Measurements from ENCODE around the gene LRP10. TPM values are rescaled to one million over a fixed set of nuclear protein-coding genes. Genes with fewer than 3 reads are reported as not detected.
A peak's percentile ranks its signal among the peaks of the same experiment; 100 is the strongest.

Gene LRP10, protein sequence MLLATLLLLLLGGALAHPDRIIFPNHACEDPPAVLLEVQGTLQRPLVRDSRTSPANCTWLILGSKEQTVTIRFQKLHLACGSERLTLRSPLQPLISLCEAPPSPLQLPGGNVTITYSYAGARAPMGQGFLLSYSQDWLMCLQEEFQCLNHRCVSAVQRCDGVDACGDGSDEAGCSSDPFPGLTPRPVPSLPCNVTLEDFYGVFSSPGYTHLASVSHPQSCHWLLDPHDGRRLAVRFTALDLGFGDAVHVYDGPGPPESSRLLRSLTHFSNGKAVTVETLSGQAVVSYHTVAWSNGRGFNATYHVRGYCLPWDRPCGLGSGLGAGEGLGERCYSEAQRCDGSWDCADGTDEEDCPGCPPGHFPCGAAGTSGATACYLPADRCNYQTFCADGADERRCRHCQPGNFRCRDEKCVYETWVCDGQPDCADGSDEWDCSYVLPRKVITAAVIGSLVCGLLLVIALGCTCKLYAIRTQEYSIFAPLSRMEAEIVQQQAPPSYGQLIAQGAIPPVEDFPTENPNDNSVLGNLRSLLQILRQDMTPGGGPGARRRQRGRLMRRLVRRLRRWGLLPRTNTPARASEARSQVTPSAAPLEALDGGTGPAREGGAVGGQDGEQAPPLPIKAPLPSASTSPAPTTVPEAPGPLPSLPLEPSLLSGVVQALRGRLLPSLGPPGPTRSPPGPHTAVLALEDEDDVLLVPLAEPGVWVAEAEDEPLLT
- total RNA-seq (100 to 1,000 TPM in 1 of 2 donors, 10 to 100 TPM in 1; 55.2 to 148 TPM), polyA plus RNA-seq (100 to 1,000 TPM in 1 of 2 donors, 10 to 100 TPM in 1; 25.7 to 133 TPM)
- long read RNA-seq, donor 1, full-length matches to known transcripts = 14 of 65 reads
- long read RNA-seq, donor 1, partial matches to known transcripts = 35 of 65 reads
- long read RNA-seq, donor 1, other reads (novel, unspliced or antisense) = 16 of 65 reads
- long read RNA-seq, donor 2, full-length matches to known transcripts = 3 of 11 reads
- long read RNA-seq, donor 2, partial matches to known transcripts = 8 of 11 reads
- long read RNA-seq, donor 2, other reads (novel, unspliced or antisense) = 0 of 11 reads
- long read RNA-seq, donor 3, full-length matches to known transcripts = 3 of 23 reads
- long read RNA-seq, donor 3, partial matches to known transcripts = 20 of 23 reads
- long read RNA-seq, donor 3, other reads (novel, unspliced or antisense) = 0 of 23 reads
- long read RNA-seq, donor 4 = 0 reads
- long read RNA-seq, donor 5, full-length matches to known transcripts = 13 of 94 reads
- long read RNA-seq, donor 5, partial matches to known transcripts = 76 of 94 reads
- long read RNA-seq, donor 5, other reads (novel, unspliced or antisense) = 5 of 94 reads

DNA sequence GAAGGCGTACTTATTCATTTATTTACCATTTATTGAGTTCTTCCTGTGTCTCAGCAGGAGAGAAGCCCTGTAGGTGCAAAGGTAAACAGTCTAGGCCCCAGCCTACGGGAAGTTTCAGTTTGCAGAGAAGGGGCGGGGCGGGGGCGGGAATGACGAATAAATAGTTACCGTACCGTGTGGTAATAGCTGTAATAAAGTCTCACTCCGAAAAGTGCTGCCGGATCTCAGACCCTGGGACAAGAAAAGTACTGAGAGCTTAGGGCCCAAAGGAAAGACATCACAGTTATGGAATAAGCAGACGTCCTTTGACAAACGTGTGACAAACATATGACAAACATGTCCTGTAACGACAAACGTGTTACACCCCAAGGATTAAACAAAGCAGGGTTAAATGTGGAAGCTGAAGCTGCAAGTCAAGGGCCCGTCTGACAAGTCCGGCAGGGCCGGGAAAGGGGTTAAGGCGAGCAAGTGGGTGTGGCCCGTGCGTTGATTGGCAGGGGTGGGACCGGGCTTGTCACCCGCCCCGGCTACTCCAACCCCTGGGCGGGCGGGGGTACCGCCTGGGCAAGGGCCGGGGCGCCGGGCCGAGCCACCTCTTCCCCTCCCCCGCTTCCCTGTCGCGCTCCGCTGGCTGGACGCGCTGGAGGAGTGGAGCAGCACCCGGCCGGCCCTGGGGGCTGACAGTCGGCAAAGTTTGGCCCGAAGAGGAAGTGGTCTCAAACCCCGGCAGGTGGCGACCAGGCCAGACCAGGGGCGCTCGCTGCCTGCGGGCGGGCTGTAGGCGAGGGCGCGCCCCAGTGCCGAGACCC lies at the start of gene LRP10:
LRP10 (plus strand) TSS at position 517 of the 809 bp plus-strand sequence. CDS start 564 bp downstream, outside the sequence.
- Histone ChIP-seq H3K9ac (ENCODE audit: insufficient read depth in 1 of 2, low read length in 2 of 2) (peak within 1 kb of the TSS; percentile 68 to 90), H3K9me3 (ENCODE audit: control insufficient read depth in 4 of 4, insufficient read depth in 3 of 4, low read length in 3 of 4) (no peaks in the 10 kb centered on the region), H3K36me3 (ENCODE audit: control insufficient read depth in 4 of 4, insufficient read depth in 4 of 4, low read length in 4 of 4) (peaks cover 0 to 24% (median 20%) of the 10 kb centered on the region in 4 donors), H3K4me3 (peak within 1 kb of the TSS; percentile 92), H3K4me1 (ENCODE audit: control insufficient read depth in 5 of 5, insufficient read depth in 5 of 5, low read length in 5 of 5) (peaks cover 0 to 11% (median 9%) of the 10 kb centered on the region in 5 donors), H3K27ac (ENCODE audit: low read depth in 1 of 2, low read length in 1 of 2) (peak within 1 kb of the TSS; percentile 97 to 99), H3K27me3 (ENCODE audit: control insufficient read depth in 3 of 3, insufficient read depth in 3 of 3, low read length in 2 of 3) (no peaks in the 10 kb centered on the region)
- DNase-seq = peak; percentile 92 to 95 (median 93)
- no peak for TF ChIP-seq CTCF (IDR thresholded peaks at IDR 0.05; ENCODE audit: control extremely low read depth, extremely low read depth)
- ATAC-seq (ENCODE audit: insufficient read depth, low FRiP score) = peak; percentile 94
- WGBS, 2 donors = 0% methylated on average over 41 to 50 of the region's 50 CpGs

DNA sequence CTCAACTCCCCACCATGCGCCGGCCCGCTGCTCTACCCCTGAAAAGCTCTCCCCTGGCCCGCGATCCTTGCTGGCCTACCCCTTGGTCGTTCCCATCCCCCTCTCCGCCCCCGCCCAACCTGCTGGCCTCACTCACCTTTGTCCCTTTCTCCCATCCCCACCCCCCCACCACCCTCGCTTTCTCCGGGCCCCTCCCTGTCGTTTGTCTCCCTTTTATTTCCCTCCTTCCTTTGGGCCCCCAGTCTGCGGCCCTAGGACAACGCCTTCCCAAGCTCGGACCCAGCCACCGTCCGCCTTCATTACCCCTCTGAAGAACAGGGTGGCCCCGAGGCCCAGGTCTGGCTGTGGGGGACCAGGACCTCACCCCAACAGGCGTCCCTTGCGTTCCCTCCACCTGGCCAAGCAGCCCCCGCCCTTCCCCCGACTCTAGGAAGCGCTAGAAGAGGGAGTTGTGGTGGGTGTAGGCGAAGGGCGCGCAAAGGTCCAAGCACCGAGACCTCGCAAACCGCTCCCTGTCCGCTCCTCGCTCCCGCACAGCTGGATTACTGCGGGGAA lies 49.4 kb upstream of the LRP10 start:
- TF ChIP-seq CTCF (IDR thresholded peaks at IDR 0.05; ENCODE audit: control extremely low read depth, extremely low read depth) = no peak
- Histone ChIP-seq H3K4me3 (no peak overlapping the region), H3K27ac (ENCODE audit: low read depth in 1 of 2, low read length in 1 of 2) (peak overlapping the region in 1 of 2 donors; percentile 63), H3K9me3 (ENCODE audit: control insufficient read depth in 4 of 4, insufficient read depth in 3 of 4, low read length in 3 of 4) (no peaks in the 10 kb centered on the region), H3K36me3 (ENCODE audit: control insufficient read depth in 4 of 4, insufficient read depth in 4 of 4, low read length in 4 of 4) (no peaks in the 10 kb centered on the region), H3K4me1 (ENCODE audit: control insufficient read depth in 5 of 5, insufficient read depth in 5 of 5, low read length in 5 of 5) (peaks cover 0 to 47% (median 13%) of the 10 kb centered on the region in 5 donors), H3K27me3 (ENCODE audit: control insufficient read depth in 3 of 3, insufficient read depth in 3 of 3, low read length in 2 of 3) (no peaks in the 10 kb centered on the region), H3K9ac (ENCODE audit: insufficient read depth in 1 of 2, low read length in 2 of 2) (peak overlapping the region in 1 of 2 donors; percentile 68)
- ATAC-seq (ENCODE audit: insufficient read depth, low FRiP score) = no peak
- 57 to 70% methylated on average over 32 of the region's 32 CpGs for WGBS, 2 donors
- DNase-seq = no peak
